ENCODE measurements around the gene GTF2H1.

GRCh38 chr11:18392434-18393321 is 70.3 kb downstream of the GTF2H1 start:
- TF ChIP-seq CTCF (IDR thresholded peaks at IDR 0.05; ENCODE audit: insufficient read depth, low read depth, low read length) (no peak), EZH2 (IDR thresholded peaks at IDR 0.05; ENCODE audit: insufficient read depth, low read length) (no peak)

Data from astrocyte (in vitro differentiated cells and primary cell).